SHP77 treated with DMSO at 0.1 percent for 48 hours (cell line): ENCODE measurements around the gene ACOX3.
A peak's percentile ranks its signal among the peaks of the same experiment; 100 is the strongest.
"Not testable (repeated sequence)": the region's sequence is repeated elsewhere in the genome, so short reads cannot be mapped to it uniquely, and the experiment has no call there.

Experiments used
- DNase-seq: peaks from one replicate; lab custom pipeline; 2025; lab: John Stamatoyannopoulos, UW

ACOX3 gene

GRCh38 chr4:8440492-8441311 lies at the start of gene ACOX3, which contains the start of gene TRMT44:
ACOX3 (minus strand) TSS chr4:8440723; CDS start chr4:8416521, 24,202 bp downstream.
TRMT44 (plus strand) TSS chr4:8440777; CDS start chr4:8440823, 46 bp downstream.
- DNase-seq: peak; percentile 1

DNA sequence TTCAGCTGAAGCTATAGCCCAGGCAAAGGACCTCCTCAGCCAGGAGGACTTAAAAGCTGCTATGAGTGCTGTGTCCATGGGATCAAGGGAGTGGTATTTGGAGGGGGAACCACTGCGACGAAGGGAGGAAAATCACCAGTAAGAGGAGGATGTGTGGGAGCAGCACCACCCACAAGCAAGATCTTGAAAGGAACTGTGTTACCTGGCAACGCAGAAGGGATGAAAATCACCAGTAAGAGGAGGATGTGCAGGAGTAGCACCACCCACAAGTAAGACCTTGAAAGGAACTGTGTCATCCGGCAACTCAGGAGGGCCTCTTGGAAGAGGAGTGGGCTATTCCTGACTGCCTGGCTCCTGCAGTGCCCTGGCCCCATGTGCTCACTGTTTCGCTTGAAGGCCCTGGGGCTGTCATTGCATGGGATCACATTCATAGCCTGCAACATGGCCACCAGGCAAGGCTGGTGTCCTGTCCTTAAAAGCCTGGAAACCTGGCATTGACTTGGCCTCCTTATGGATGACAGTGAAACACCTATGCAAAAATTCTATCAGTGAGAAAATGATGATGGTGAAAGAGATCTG lies 48.4 kb upstream of the ACOX3 start:
- no peak for DNase-seq

DNA sequence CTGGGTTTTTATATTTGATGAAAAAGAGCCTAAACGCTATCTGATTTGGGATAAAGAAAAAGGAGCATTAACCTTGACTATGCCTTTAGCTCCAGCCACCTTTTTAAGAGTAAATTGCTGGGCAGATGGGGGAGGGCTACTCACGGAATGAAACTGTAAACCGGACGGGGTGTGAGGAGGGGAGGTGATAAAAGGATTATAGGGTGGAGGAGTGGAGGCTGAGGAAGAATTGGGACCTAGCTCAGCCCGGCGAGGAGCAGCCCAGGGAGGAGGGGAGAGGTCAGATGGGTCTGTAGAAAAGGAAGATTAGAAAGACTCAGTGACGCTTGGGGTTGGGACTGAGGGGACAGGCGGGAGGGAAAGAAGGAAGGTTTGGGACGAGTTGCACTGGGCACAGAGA lies 46.1 kb upstream of the ACOX3 start:
- DNase-seq: not testable (repeated sequence)

DNA sequence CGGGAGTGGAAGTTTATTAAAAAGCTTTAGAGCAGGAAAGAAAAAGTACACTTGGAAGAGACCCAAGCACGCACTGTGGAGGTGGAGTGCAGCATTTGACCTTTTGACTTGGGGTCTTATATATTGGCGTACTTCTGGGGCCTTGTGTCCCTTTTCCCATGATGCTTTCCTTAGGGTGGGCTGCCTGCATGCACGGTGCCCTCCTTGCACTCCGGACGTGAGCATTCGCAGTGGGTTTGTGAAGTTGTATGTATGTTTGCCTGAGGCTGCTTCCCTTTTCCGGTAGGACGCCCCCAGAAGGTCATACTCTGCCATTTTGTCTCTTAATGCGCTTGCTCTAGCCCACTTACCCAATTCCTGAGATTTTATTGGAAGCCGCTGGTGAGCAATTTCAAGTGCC lies 39.7 kb upstream of the ACOX3 start:
- no peak for DNase-seq

DNA sequence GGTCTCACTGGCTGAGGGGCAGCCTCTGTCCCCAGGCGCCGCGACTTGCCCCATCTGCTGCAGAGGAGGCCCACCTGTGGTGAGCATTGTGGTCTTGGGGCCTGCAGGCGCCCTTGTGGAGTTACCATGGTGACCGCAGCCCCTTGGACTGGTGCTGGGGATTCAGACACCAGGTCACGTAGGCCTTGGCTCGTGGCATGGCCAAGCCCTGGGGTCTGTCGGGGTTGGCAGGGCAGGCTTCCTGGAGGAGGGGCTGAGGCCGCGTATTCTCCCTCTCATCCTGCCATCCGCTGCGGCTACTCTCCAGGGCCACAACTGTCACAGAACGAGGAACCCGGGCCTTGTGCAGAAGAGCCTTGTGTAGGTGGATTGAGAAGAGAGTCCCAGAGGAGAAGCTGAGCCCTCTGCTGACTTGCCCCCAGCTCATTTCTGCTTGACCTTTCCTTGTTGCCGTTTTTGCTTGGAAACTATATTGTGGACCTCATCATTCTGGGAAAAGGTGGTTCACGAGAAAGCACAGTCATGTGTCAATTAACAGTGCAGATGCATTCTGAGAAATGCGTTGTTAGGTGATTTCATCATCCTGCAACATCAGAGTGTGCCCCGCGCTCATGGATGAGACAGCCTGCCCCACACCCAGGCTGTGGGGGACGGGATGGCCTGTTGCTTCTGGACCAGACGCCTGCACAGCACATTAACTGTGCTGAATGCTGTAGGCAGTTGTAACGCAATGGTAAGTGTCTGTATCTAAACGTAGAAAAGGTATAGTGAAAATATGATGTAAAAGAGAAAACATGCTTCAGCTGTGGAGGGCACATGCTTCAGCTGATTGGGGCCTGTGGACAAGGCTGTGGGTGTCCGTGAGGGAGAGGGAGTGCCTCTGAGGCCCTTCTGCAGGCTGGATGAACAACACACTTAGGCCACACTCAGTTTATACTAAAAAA lies 38.5 kb upstream of the ACOX3 start:
- no peak for DNase-seq

- DNase-seq: no peak
These were observed 37.8 kb upstream of the ACOX3 start for GRCh38 chr4:8478371-8478770.

DNA sequence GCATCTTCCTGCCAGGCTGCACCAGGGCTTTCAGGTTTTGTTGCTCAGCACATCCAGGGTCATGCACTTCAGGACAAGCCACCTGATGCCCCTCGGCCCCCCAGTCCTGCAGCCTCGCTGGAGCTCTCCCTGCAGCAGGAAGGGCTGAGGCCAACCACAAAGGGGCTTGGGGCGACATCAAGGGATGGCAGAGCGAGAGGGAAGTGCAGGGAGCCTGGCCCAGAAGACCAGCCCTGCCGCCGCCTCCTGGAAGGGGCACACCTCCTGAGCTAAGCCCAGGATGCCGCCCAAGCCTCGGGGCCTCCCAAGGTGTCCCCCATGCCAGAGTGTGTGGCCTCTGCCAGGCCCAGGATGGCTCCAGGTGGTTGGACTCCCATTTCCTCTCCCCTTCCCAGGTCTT lies 37.2 kb upstream of the ACOX3 start:
- DNase-seq: no peak

DNA sequence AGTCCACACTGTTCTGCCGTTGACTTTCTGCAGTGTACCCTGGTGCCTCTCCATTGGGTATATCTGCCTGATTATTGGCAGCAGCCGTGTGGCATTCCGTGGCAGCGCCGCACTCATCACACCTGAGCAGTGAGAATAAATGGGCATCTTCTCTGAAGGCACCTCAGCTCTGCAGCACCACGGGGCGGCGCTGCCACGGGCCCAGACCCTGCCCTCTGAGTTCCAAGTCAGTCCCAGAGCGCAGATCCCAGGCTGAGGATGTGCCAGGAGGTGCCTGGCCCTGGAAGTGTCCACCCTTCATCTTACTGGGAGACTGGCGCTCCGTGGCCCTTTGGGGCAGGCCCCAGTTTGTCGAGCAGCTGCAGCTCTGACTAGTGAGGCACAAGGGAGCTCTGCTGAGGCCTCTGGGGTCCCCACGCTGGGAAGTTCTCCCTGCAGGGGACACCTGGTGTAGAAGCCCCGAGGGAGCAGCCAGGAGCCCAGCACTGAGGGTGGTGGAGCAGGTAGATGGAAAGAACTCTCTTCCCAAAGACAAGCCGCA lies 36.6 kb upstream of the ACOX3 start:
- no peak for DNase-seq

GRCh38 chr4:8475751-8476575 lies 35.4 kb upstream of the ACOX3 start:
- DNase-seq: no peak

DNA sequence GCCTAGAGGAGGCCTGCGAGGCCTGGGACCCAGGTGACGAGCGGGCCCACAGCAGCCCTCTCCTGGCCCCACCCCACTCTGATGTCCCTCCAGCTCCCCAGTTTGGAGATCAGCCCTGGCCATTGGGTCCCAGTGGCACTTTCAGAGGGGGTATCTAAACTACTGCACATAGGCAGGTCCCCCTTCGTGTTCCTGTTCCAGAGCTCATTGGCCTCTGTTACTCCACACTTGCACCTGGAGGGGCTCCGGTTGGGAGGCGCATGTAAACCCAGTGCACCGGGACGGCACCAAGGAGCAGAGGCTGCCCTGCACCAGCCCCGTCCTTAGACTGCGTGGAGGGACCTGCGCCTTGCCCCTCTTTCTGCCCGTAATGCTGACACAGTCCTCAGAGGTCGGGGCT lies 34.3 kb upstream of the ACOX3 start:
- DNase-seq: no peak

GRCh38 chr4:8473920-8474590 lies 33.5 kb upstream of the ACOX3 start:
- DNase-seq: no peak

GRCh38 chr4:8473198-8473919 lies 32.8 kb upstream of the ACOX3 start:
- no peak for DNase-seq

DNA sequence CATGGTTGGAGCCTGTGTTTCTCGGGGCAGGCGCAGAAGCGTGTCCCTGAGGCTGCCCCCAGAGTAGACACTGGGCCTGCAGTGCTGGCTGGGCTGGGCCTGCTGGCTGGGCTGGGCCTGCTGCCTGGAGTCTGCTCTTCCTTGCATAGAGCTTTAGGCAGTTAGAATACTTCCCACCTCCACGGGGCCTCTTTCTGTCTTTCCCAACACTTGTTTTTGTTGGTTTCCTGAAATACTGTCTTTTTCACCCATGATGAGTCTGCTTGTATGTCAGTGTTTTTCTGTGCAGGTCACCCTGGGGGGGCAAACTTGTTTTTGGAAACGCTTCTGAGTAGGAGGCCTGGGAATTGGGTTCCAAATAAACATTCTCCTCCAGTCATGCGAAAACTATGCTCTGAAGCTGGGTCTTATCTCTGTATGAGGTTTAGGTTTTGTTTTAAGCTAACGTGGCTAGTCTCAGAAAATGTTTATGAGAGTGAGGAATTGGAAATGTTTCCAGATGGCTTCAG lies 32.2 kb upstream of the ACOX3 start:
- DNase-seq: no peak

- no peak for DNase-seq
These were observed 31.7 kb upstream of the ACOX3 start for GRCh38 chr4:8472158-8472688.

DNA sequence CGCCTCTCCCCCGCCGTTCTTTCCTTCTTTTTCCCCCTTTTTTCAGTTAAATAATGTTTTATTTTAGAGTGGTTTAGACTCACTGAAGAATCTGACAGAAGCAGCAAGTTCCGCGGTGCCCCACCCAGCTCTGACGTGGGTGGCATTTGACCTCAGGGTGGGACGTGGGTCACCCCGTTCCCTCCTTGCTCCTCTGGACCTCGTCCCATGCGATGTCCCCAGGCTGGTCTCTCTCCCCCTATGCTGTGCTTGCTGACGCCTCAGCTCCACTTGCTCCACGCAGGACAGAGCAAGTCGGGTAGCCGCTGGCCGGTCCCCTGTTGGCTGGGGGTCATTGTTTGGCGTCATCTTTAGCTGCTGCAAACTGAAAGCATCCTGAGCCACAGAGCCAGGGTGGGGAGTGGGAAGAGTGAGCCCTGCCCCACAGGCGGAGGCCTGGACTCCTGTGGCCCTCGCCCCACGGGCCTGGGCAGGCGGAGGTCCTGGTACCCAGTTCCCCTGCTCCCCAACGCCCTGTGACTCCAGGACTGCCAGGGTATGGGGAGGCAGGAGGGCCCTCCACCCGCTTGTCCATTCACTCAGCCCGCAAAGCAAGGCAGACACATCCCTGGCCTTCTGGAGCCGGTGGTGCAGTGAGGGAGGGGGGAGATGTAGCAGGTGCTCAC lies 30.8 kb upstream of the ACOX3 start:
- no peak for DNase-seq

DNA sequence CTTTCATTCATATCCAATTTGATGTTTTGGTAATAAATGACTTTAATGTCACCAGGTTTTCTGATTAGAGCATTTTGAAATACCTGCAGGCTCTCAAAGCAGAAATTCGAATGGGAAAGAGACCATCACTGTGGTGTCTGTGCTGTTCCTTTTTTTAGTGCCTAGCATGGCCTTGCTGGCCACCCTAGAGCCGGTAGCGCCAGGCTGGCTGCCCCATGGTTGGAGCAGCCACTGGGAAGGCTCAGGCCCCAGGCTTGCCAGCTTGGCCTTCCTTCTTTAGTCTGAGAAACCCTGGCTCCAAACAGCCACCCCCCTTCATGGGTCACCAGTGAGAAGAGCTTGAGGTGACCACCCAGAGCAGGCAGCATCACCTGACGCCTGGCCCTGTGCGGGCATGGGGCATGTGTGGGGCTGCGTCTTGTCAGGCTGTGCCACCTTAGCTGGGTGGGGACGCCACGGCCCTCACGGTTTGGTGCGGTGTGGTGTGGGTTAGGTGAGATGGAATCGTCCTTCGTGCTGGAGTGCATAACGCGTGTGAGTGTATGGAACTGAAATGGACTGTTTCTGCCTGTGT lies 30.0 kb upstream of the ACOX3 start:
- no peak for DNase-seq

DNA sequence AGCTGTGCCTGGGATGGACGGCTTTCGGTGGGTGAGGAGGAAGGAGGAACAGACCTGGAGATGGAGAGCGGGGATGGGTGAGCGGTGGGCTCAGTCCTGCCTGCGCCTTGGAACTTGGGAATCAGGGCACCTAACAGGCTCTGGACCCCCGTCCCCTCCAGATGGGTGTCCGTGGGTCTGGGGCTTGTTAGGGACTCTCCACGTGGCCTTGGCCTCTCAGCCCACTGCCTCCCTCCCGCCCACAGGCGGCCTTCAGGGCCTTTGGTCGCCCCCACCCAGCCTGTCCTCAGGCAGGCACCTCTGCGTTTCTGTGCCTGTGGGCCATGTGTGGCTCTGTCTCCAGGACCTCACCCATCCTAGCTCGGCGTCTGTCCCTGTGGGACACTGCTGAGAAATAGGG lies 29.0 kb upstream of the ACOX3 start:
- DNase-seq: no peak

DNA sequence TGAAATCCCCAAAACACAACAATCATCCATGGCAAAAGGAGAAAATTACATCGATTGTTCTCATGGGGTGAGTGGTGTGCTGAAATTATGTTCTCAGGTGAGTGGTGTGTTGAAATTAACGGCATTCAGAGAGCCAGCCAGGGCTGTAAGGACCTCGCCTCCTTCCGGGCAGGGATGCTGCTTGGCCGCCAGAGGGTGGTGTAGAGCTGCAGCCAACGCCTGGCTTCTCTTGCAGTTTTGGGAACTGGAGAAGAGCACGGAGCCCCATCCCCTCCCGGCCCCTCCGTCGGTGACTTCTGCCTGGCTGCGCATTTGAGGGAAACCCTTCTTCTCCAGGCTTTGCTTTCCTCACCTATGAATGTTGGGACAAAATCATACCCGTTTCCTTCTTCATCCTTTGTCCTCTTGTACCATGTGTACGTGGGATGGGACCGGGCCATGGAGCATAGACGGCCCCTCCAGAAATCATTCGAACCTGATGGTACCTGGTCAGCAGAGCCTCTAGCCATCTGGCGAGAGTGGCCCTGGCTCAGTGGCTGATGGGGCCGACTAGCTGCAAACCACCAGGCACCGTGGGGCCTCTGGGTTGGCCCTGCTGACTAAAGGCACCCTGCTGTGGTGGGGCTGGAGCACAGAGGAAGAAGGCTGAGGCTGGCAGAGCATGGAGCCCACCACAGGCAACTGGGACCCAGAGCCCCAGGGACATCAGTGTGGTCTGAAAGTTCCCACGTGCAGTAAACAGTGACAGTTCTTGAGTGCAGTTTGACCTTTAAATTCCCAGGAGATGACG lies 28.4 kb upstream of the ACOX3 start:
- no peak for DNase-seq
